ENCODE results near the gene SCEL.
"Not testable (repeated sequence)": the region's sequence is repeated elsewhere in the genome, so short reads cannot be mapped to it uniquely, and the experiment has no call there.

SCEL gene

DNA sequence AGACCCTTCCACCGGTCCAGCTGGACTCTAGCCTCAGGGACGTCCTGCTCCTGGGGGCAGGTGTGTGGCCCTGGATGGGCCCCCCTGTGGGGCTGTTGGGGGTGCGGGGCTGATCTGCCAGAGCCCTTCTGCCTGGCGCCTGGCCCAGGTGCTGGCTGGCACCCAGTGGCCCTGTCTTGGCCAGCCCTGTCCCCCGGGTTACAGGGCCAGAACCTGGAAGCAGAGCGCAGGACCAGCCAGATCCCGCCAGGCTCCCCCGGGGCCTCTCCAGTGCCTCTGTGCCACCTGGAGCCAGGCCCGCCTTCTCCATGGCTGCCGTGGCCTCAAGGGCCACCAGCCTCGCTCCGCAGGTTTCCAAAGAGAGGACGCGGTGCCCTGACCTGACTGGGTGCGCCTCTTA, 127.3 kb downstream of the SCEL start:
- DNase-seq (ENCODE audit: low read depth) = not testable (repeated sequence)

DNA sequence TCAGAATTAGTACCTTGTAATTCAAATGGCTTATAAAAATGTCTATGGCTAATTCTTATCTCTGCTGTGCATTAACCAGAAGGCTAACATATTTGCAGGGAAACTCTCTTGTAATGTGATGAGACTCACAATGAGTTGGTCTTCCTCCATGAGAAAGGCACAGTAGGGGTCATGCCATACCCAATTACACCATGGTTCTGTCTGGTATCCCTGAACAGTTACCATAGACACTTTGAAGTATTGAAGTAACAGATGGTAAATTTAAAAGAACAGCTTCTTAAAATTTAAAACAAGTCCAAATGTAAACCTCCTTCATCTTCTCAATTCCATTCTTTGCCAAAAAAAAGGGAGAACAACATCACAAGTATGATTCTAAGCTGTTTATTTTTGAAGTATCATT, 139.3 kb downstream of the SCEL start:
- DNase-seq (ENCODE audit: low read depth) = no peak

DNA sequence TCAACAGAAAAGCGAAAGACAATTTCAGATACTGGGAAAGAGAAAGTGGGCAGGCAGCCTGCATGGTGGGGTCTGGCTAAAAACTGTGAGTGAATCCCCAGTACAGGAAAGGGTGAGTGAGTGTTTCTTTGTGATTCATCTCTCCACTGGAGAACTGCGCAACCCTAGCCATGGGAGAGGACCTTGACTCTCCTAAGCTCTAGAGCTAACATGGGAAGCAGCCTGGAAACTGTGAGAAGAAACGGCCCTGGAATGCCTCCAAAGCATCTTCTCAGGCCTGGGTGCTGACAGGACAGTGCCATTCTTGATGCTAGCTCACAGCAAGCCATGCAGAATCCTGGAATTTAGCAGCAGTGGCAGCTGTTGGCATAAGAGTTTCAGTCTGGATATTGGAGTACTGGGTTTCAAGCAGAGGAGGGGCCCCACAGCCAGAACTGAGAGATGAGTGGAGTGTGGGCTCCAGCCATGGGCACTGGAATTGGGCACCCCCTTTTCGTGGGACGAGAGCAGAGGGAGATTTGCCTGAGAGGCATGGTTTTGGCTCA, 143.3 kb downstream of the SCEL start:
- no peak for DNase-seq (ENCODE audit: low read depth)

DNA sequence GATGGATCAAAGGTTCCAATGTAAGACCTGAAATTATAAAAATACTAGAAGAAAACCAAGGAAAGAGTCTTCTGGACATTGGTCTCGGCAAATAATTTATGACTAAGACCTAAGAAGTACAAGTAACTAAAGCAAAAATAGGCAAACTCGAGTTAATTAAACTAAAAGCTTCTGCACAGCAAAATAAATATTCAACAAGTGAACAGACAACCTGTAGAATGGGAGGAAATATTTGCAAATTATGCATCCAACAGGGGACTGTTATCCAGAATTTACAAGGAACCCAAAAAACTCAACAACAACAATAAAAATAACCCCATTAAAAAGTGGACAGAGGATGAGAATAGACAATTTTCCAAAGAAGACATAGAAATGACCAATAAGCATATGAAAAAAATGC, 152.3 kb downstream of the SCEL start:
- no peak for DNase-seq (ENCODE audit: low read depth)

DNA sequence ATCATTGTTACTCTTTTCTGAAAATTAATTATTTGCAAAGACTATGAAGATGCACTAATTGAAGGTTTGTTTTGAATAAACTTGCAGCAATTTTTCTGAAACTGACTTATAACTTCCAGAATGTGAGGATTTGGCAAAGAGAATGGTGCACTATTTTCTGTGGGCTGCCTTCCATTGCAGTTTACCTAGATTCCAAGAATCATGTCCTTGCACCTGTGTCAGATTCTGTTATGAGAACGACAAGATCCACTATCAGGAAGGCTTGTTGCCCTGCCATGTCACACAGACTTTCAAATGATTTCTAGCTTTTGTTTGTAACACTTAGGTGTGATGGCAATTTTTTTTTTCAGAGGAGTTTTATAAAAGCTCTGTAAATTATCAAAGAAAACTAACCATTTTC, 156.4 kb downstream of the SCEL start:
- no peak for DNase-seq (ENCODE audit: low read depth)

DNA sequence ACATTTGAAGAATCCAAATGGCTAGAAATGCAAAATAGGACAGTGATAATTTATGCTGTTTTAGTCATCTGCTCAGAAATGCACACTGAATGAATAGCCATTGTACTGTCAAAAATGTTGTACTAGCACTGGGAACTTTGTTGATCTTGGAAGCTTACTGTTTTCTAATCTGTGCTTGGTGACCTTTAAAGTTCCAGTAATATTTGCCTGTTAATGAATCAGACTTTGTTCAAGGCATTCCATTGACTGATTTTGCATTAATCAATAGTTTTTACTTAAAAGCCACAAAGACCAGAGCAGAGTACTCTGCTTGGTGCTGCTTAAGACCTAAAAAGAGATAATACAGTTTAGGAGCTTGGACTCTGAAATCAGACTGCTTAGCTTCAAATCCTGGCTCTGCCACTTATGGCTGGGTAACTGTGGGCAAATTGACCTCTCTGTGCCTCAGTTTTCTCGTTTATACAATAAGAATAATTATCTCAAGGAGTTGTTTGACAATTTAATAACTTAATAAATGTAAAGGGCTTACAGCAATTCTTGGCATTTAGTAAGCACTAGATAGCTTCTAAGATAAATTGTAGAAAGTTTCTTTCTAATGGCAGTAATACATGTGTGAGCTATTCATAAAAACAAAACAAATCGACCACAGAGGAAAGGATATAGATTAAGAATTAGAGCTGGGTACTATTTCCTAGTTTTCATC, 157.4 kb downstream of the SCEL start:
- no peak for DNase-seq (ENCODE audit: low read depth)

DNA sequence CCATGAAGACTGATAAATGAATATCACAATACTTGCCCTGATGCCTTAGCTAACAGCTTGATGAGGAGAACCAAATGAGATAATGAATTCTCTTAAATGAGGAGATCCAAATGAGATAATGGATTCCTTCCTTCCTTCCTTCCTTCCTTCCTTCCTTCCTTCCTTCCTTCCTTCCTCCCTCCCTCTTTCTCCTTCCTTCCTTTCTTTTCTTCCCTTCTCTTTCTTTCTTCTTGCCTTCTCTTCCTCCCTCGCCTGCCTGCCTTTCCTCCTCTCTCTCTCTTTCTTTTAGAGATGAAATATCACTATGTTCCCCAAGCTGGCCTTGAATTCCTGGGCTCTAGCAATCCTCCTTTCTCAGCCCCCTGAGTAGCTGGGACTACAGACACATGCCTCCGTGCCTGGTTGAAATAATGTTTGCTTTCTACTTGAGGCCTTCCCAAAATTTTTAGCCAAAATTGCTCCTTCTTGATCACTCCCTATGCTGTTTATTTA, 158.0 kb downstream of the SCEL start:
- DNase-seq (ENCODE audit: low read depth) = no peak
